NCI-H524 (cell line): ENCODE data around the gene ACTRT2.

ENCODE experiments used
- DNase-seq, 2 experiments: peaks; one replicate each; lab custom pipeline; 2025; lab: John Stamatoyannopoulos, UW

ACTRT2 gene

DNA sequence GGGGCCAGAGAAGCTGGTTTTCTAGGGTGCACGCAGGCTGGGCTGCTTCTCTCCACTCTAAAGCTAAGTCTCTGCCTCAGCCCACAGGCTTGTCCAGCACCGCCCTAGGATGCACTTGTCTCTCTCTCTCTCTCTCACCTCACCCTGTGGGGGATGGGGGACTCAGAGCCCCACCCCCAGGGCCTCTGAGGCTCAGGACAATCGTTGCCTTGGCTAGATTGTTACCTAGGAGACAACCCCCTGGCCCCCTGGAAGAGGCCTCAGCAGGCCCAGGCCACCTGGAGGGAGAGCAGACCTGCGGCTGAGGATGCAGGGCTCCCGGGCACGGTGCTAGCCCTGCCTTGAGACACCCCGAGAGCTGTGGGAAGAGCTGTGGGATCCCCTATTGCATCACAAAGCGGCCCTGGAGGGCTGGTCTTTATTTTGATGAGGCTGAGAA lies at the start of gene ACTRT2:
ACTRT2 (plus strand) TSS at position 235 of the 439 bp plus-strand sequence. CDS start 220 bp downstream, outside the sequence.
- no peak for DNase-seq

DNA sequence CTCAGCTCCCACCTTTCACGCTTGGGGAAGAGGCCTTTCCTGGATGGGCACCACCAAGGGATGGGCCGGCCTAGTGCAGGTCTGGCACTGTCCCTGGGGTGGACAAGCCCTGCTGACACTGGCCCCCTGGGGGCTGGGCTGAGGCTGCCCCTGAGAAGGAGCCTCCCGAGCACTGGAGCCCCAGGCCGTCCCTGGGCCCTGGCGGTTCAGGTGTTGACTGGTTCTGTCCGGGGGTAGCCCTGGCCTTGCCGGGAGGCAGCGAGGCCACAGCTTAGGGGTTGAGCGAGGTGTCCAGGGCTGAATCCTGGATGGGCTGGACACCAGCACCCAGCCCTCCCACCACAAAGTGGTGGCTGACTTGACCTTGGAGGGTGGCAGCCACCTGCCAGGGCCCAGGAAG lies 49.7 kb upstream of the ACTRT2 start:
- no peak for DNase-seq

GRCh38 chr1:2972011-2972878 lies 49.0 kb upstream of the ACTRT2 start:
- DNase-seq = no peak

- DNase-seq = no peak
These were observed 48.2 kb upstream of the ACTRT2 start for GRCh38 chr1:2972879-2973575.

- DNase-seq = no peak
These were observed 47.4 kb upstream of the ACTRT2 start for GRCh38 chr1:2973601-2974593.

DNA sequence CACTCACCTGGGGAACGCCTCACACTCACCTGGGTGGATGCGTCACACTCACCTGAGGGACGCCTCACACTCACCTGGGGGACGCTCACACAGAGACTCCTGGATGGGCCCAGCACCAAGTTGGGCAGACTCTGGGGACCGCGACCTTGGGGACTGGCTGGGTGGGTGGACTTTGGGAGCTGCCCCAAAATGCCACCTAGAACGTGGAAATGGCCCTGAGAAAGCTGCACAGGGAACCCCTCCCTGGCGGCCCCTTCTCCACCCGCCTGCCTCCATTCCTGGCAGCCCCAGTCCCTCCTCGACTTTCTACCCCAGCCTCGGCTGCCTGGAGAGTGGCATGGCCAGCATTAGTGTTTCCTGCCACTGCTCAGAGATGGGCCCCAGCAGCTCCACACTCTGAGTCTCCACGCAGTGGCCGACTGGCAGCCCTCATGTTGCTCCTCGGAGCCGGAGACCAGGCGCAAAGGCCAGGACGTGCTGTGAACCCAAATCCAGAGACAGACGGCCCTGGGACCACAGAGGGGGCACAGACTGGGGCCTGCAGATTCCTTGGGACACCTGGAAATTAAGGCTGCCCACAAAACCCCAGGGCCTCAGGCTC lies 46.5 kb upstream of the ACTRT2 start:
- DNase-seq = no peak

DNA sequence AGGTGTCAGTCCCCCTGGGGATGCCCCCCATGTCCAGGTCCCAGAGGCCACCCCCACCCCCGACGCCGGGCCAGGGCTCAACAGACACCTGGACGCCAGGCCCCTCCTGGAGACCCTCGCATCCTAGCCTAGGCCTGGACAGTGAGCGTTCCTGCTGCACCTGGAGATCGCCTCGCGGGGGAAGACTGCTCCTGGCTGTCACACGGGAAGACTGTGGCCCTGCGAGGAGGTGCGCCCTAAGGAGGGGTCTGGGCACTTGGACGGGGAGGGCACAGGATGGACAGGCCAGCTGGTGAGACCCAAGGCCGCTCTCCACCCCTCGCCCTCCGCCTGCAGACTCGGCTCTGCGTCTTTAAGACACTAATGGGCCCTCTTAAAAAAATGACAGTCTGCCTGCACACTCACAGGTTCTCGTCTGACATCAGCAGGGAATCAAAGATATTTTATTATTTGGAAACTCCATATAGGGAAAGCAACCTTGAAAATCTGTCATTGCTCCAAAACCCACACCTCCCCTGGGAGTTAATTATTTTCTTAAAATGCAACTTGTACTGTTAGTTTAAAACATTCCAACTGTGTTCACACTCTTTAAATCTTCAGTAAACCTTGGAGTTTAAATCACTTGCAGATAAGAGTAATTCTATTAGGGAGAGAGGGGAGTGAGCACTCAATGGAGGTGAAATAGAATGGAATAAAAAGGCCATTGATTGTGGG lies 45.6 kb upstream of the ACTRT2 start:
- no peak for DNase-seq

DNA sequence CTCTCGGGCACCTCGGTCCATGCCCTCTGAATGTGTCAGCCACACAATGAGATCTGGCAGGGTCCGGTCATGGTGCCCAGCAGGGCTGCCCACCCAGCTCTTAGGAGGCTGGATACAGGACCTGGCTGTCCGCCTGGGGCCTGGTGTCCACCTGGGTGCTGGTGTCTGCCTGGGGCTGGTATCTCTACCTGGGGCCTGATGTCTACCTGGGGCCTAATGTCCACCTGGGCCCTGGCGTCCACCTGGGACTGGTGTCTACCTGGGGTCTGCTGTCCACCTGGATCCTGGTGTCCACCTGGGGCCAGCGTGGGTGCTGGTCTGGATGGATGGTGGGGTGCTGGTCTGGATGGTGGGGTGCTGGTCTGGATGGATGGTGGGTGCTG lies 45.1 kb upstream of the ACTRT2 start:
- DNase-seq = no peak

- DNase-seq = no peak
These were observed 43.2 kb upstream of the ACTRT2 start for GRCh38 chr1:2977886-2978611.

DNA sequence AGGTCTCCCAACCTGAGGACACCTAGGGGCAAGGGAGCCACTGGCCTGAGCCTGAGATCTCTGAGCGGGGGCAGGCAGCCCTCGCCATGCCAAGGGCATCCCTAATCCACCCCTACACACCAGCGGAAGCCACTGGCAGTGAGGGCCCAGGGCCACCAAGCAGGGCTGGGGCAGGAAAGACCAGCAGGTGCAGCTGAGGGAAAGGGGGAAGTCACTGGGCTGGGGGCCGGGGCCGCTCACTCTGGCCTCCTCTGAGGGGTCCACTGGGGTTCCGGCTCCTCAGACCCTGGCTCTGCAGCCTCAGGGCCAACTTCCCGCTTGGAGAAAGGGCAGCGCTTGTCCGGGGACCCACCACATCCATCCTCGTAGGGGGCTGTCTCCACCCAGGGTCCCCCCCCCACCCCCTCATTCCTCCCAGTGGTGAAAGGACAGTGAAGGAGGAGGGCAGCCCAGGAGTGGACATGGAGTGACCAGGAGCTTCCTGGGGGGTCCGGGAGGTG lies 42.5 kb upstream of the ACTRT2 start:
- no peak for DNase-seq

- DNase-seq = no peak
These were observed 41.8 kb upstream of the ACTRT2 start for GRCh38 chr1:2979191-2980072.

GRCh38 chr1:2980073-2980791 lies 41.0 kb upstream of the ACTRT2 start:
- no peak for DNase-seq

DNA sequence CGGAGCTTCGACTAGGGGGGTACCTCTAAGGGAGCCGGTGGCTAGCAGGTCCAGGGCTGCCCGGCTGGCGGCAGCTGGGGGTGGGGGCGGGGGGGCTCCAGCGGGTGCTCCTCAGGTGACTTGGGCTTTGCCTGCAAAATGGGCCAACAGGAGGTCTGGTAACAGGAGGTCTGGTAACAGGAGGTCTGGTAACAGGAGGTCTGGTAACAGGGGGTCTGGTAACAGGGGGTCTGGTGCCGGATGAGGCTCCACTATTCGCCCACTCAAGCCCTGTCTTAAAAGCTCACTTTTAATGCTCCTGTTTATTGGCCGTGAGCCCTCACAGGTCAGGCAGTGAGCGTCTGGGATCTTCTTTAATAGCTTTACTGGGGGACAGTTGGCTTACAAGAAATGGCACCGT lies 40.4 kb upstream of the ACTRT2 start:
- no peak for DNase-seq

GRCh38 chr1:2981388-2981787 lies 39.9 kb upstream of the ACTRT2 start:
- DNase-seq = no peak

- DNase-seq = no peak
These were observed 39.2 kb upstream of the ACTRT2 start for GRCh38 chr1:2981981-2982614.

GRCh38 chr1:2982615-2983318 lies 38.5 kb upstream of the ACTRT2 start:
- DNase-seq = no peak

DNA sequence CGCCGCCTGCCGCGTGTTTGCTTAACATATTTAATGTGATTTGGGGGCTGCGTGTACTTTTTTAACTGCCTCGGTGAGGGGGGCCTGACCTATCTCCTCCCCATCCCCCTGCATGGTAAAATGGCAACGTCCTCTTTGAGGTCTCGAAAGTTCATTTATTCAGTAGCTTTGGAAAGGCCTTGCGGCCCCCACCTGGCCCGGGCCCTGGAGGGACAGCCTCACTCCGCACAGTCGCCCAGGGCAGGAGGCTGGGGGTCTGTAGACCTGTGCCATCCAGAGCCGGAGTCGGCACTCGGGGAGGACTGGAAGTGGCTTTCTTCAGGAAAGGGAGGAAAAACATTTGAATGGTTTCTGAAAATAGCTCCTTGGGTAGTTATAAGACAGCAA lies 38.0 kb upstream of the ACTRT2 start:
- no peak for DNase-seq
